GM18499 (cell line): ENCODE data around the gene LURAP1L.

Experiments used
- ATAC-seq: cut with Tn5 transposase; IDR thresholded peaks from one replicate; pipeline ENCODE4 v1.9.1; 2021; ENCODE audit warnings: moderate number of reproducible peaks; ENCODE audit not compliant: insufficient read depth, unreplicated experiment

The LURAP1L gene

GRCh38 chr9:12774861-12775678 is at the start of gene LURAP1L:
Gene LURAP1L, plus strand, starts transcription at chr9:12775020. Its CDS starts 696 bp downstream, at chr9:12775716.
- ATAC-seq = no peak

GRCh38 chr9:12726795-12727194 is 48.0 kb upstream of the LURAP1L start:
- ATAC-seq = no peak

- ATAC-seq = no peak
Observed at GRCh38 chr9:12730198-12730597, 44.6 kb upstream of the LURAP1L start.

GRCh38 chr9:12730927-12731326 is 43.9 kb upstream of the LURAP1L start:
- no peak for ATAC-seq

- ATAC-seq = no peak
Observed at GRCh38 chr9:12732971-12733370, 41.8 kb upstream of the LURAP1L start.

GRCh38 chr9:12735665-12736064 is 39.2 kb upstream of the LURAP1L start:
- ATAC-seq = no peak

GRCh38 chr9:12737871-12738270 is 36.9 kb upstream of the LURAP1L start:
- ATAC-seq = no peak

GRCh38 chr9:12739014-12739652 is 35.7 kb upstream of the LURAP1L start:
- ATAC-seq = no peak

- no peak for ATAC-seq
Observed at GRCh38 chr9:12740845-12741244, 34.0 kb upstream of the LURAP1L start.

GRCh38 chr9:12748016-12748415 is 26.8 kb upstream of the LURAP1L start:
- no peak for ATAC-seq

- ATAC-seq = no peak
Observed at GRCh38 chr9:12748954-12749353, 25.9 kb upstream of the LURAP1L start.

GRCh38 chr9:12753931-12754330 is 20.9 kb upstream of the LURAP1L start:
- no peak for ATAC-seq

- no peak for ATAC-seq
Observed at GRCh38 chr9:12759761-12760160, 15.1 kb upstream of the LURAP1L start.

GRCh38 chr9:12760758-12761157 is 14.1 kb upstream of the LURAP1L start:
- no peak for ATAC-seq

GRCh38 chr9:12764150-12764549 is 10.7 kb upstream of the LURAP1L start:
- ATAC-seq = no peak

GRCh38 chr9:12765088-12765798 is 9.6 kb upstream of the LURAP1L start:
- no peak for ATAC-seq

- no peak for ATAC-seq
Observed at GRCh38 chr9:12766357-12766756, 8.5 kb upstream of the LURAP1L start.

GRCh38 chr9:12770261-12770660 is 4.6 kb upstream of the LURAP1L start:
- no peak for ATAC-seq

- ATAC-seq = no peak
Observed at GRCh38 chr9:12771891-12772290, 2.9 kb upstream of the LURAP1L start.

- ATAC-seq = no peak
Observed at GRCh38 chr9:12773562-12773961, 1.3 kb upstream of the LURAP1L start.
